Measurements from ENCODE around the gene TSKS. TPM values are rescaled to one million over a fixed set of nuclear protein-coding genes. Genes with fewer than 3 reads are reported as not detected.

TSKS gene
- total RNA-seq, 1 experiment from 2014 or later: 0.48 TPM

GRCh38 chr19:49771674-49772139, 8.6 kb upstream of the TSKS start (continued):
- TF ChIP-seq ARID4B (CRISPR knock-in tag; IDR thresholded peaks at IDR 0.05; ENCODE audit: borderline replicate concordance) (no peak), NFYB (CRISPR knock-in tag; conservative IDR thresholded peaks at IDR 0.05; ENCODE audit: low read depth) (no peak), ZNF532 (CRISPR knock-in tag; IDR thresholded peaks at IDR 0.05; ENCODE audit: borderline replicate concordance) (no peak), E2F4 (CRISPR knock-in tag; IDR thresholded peaks at IDR 0.05; ENCODE audit: borderline replicate concordance, low read depth) (no peak), PRRX2 (CRISPR knock-in tag; IDR thresholded peaks at IDR 0.05) (no peak)

GRCh38 chr19:49770529-49770928, 7.4 kb upstream of the TSKS start:
- ATAC-seq (no peak), DNase-seq (ENCODE audit: low spot score) (no peak)
- Mint-ChIP-seq H3K9me3 (no peaks in the 10 kb centered on the region), H3K36me3 (peaks cover 3% of the 10 kb centered on the region; the same call in 1 of the 2 replicates), H3K4me3 (no peak overlapping the region), H3K27me3 (ENCODE audit: low read depth) (no peaks in the 10 kb centered on the region; the same call in 1 of the 2 replicates), H3K4me1 (peaks cover 17% of the 10 kb centered on the region), H3K27ac (0 out of 2 replicates have a peak overlapping the region, but pooled peaks have one; percentile 19)
- no peak for TF ChIP-seq MYBL2 (CRISPR knock-in tag; IDR thresholded peaks at IDR 0.05)
- no peak for TF ChIP-seq OVOL2 (CRISPR knock-in tag; IDR thresholded peaks at IDR 0.05; ENCODE audit: borderline replicate concordance)
- TF ChIP-seq ZNF671 (CRISPR knock-in tag; IDR thresholded peaks at IDR 0.05): no peak
- TF ChIP-seq FOXJ3 (CRISPR knock-in tag; IDR thresholded peaks at IDR 0.05; ENCODE audit: borderline replicate concordance): no peak
- ChIA-PET CTCF (interaction anchor here (0.6 kb wide), 1 partner anchor 1687 kb away, joined by 3 read pairs; no protein-coding TSS in a partner anchor), POLR2A (no interaction called here)

GRCh38 chr19:49767967-49768581, 5.0 kb upstream of the TSKS start:
- no peaks in the 10 kb centered on the region for H3K9me3 Mint-ChIP-seq
- CTCF ChIA-PET: no interaction called here
- peak overlapping the region; percentile 94 for H3K4me3 Mint-ChIP-seq
- peak overlapping the region; percentile 52 for H3K27ac Mint-ChIP-seq
- ATAC-seq (no peak), DNase-seq (ENCODE audit: low spot score) (no peak)
- H3K27me3 Mint-ChIP-seq (ENCODE audit: low read depth): no peaks in the 10 kb centered on the region; the same call in 1 of the 2 replicates
- H3K36me3 Mint-ChIP-seq: peaks cover 3% of the 10 kb centered on the region; the same call in 1 of the 2 replicates
- H3K4me1 Mint-ChIP-seq: peaks cover 17% of the 10 kb centered on the region
- POLR2A ChIA-PET: no interaction called here
- TF ChIP-seq CREM (CRISPR knock-in tag; IDR thresholded peaks at IDR 0.05): no peak
- TF ChIP-seq ARID4B (CRISPR knock-in tag; IDR thresholded peaks at IDR 0.05; ENCODE audit: borderline replicate concordance): no peak
- no peak for TF ChIP-seq HMGA2 (CRISPR knock-in tag; IDR thresholded peaks at IDR 0.05)

All from WTC11 (cell line).